Stimulated activated CD8-positive, alpha-beta memory T cell treated with anti-CD3 and anti-CD28 coated beads, Interleukin-15, amount 100 ng/mL, for 1 hour (primary cell): Measurements from ENCODE around the gene ADAMTS18.

Experiments used
- DNase-seq: peaks from one replicate; pipeline ENCODE4 v3.0.0-alpha.2; 2020; ENCODE audit warnings: low read depth

The ADAMTS18 gene

DNA sequence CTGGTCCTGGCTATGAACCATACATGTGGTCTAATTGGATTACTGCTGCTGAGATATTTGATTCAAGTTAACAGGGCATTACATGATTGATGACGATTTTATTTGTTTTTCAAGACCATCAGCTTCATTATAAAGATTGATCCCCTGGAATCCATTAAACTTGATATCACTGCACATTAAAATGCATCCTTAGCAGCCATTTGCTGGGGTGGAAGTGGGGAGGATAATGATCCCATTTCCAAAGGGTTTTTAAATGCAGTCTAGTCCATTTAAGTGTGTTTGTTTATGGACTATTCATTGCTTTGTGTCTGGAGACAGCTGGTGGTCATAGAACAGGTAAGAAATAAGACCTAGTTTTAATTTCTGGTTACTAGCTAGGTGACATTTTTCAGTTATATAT is 40.9 kb downstream of the ADAMTS18 start:
- no peak for DNase-seq

GRCh38 chr16:77387815-77388209 is 47.0 kb downstream of the ADAMTS18 start:
- no peak for DNase-seq

DNA sequence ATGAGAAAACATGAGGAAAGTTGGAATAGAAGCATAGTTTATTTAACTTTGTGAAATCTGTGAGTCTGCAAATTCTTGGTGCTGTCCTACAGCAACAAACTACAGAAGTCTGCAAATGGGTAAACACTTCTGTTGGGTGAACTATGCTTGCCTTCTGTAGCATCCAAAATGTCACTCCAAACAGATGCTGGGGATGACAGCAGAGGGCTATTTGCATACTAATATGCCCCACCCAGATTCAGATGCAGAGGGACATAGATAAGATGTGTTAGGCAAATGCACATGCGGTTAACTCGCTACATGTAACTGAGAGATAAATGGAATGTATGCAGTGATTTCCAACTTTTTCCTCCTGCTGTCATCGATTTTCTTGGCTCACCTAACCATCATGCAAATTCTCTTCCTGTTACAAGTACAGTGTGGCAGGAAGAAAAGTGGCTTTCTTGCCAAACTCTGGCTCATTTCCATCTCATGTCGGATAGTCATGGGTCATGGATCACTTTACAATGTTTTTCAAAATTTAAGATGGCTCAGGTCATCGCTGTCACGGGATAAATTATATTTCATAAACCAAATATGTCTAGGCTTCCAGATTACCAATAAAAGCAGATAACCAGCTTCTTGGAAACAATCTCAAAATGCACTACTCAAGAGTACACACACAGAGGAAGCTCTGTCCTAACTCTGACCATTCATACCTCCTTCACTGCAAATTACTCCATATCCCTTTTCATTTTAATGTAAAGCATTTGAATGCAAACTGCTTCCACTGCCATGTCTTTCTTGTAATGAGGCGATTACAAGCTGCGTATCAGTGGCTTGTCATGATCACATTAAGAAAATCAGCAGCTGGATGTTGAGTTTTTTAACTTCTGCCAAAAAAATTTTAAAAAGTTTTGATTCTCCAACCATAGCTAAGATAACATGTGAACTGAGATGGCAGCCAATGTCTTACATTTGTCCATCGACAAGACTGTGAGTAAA is 47.7 kb downstream of the ADAMTS18 start:
- DNase-seq: no peak

- no peak for DNase-seq
These were observed 49.4 kb downstream of the ADAMTS18 start for GRCh38 chr16:77385481-77385880.

DNA sequence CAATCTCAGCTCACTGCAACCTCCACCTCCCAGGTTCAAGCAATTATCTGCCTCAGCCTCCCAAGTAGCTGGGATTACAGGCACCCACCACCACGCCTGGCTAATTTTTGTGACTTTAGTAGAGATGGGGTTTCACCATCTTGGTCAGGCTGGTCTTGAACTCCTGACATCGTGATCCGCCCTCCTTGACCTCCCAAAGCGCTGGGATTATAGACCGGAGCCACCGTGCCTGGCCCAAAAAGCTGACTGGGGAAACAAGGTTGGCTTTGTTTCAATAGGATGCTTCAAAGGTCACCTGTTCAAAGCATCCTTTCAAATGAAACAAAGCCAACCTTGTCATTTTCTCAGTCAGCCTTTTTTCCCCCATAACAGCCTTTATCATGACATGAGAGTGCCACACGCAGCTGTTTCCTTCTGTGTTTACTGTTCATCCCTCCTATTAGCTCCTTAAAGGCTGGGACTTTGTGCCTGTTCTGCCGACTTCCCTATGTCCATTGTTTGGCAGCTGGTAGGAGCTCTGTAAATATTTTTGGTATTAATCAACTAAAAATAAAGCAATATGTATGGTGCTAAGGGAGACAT is 51.1 kb downstream of the ADAMTS18 start:
- no peak for DNase-seq

- DNase-seq: no peak
These were observed 58.5 kb downstream of the ADAMTS18 start for GRCh38 chr16:77376358-77376757.

DNA sequence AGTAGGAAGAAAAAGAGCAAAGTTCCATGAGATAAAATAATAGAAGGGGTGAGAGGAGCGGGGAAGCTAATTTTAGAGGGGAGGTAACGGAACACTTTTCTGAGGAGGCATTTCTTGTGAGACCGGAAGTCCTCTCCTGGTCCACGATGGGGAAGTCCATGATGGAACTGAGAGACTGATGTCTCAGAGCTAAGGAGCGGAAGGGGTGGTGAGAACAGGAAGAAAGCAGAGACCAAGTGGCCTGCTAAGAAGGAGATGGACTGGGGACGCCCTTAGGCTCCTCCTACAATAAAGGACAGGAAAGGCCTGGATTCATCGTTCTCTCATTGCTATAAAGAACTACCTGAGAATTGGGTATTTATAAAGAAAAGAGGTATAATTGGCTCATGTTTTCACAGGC is 59.4 kb downstream of the ADAMTS18 start:
- DNase-seq: no peak

DNA sequence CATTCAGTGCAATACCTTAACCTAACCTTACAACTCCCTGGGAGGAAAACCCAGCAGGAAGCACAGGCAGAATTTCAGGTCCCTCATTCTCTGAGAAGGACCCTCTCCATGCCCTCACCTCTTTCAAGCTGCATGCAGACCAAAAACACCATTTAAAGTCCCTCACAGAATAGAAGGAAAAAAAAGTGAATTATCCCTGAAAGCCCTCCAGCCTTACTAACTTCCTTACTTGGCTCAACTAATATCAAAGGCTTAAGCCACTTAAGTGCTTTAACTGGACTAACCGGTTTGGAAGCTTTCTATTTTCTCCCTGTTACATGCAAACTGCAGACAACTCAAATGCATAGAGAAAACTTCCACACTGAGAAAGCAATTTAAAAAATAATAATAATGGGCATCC is 60.5 kb downstream of the ADAMTS18 start:
- DNase-seq: no peak

GRCh38 chr16:77373726-77374125 is 61.1 kb downstream of the ADAMTS18 start:
- no peak for DNase-seq

- DNase-seq: no peak
These were observed 70.1 kb downstream of the ADAMTS18 start for GRCh38 chr16:77364770-77365169.

GRCh38 chr16:77359065-77359502 is 75.8 kb downstream of the ADAMTS18 start:
- DNase-seq: no peak

DNA sequence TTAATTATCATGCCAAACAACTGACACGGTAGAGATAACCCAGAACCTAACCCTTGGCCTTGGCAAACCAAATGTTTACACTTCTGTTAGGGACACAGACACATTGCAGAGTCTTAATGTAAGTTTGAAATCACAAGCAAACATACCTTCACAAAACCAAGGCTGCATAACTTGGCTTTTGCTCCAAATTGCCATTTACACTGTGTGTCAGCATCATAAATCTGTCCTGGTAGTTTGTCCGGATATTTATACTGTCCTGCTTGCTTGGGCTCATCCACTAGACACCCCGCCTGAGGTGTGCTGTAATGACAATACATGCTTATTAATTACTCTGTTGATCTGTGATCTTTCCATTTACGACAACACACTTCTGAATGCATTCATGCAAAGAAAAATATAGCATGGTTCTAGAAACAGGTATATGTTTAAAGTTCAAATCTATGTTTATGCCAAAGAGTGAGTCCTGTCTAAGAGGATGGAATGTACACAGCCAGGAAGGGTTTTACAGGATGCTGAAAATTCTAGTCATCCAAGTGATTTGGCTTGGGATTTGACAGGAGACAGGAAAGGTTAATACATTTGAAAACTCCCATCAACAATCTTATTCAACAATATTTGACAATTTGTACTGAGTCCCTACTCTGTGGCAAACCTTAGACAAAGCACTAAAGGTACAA is 81.1 kb downstream of the ADAMTS18 start:
- no peak for DNase-seq

DNA sequence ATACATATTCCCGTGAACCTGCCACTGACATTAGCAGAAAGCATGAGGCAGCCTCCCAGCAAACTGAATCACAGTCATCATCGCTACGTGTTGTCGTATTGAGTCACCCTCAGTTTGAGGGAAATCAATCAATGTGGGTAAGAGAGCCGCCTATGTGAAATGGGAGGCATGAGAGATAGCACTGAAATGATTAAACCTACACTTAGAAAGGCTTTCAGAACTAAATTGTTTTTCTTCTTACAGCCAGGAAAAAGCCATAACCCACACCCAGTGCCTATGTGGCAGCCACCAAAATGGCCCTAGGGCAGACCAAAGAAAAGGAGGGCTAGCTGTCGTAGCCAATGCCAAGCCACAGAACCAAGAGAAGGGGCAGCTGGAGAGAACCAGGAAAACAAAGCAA is 90.5 kb downstream of the ADAMTS18 start:
- DNase-seq: no peak

DNA sequence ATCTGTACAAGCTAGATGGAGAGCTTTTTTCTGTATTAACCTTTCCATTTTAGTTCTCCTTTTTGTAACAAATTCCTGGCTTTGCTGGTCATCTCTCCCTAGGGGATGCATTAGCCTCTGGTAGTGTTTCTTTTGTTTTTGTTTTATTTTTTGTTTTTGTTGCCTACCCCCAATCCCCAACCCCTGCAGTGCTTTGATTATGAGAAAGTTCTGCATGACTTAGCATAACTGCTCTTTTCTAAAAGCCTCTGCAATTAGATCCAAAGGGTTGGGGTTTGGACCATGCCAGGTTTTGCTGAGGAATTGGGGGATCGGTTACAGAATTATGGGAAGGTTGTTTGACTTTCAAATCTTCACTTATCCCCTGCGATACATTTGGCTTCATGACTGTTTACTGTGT is 98.2 kb downstream of the ADAMTS18 start:
- DNase-seq: no peak

DNA sequence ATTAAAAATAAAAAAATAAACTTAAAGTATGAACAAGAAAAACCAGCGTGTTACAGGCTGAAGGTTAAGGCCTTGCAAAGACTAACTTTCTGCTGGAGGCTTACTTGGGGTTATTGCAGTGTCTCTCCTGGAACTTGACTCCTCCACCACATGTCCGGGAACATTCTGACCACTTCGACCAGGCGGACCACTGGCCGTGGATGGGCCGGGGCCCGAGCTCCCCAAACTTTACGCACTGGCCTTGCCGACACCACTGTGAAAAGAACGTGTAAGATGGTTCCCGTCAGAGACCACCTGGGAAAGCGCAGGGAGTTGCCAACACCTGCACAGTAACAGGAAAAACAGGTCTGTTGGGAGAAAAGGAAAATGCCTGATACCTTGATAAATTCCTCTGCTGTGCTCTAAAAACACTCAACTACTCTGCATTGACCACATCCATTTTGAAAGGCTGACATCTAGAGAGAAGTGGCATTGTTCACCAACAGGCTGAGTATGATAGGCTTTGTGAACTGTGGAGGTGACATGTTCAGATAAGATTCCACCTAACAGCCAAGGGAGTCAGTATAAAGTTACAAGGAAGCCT is 99.1 kb downstream of the ADAMTS18 start:
- no peak for DNase-seq

- no peak for DNase-seq
These were observed 102.0 kb downstream of the ADAMTS18 start for GRCh38 chr16:77332792-77333191.

DNA sequence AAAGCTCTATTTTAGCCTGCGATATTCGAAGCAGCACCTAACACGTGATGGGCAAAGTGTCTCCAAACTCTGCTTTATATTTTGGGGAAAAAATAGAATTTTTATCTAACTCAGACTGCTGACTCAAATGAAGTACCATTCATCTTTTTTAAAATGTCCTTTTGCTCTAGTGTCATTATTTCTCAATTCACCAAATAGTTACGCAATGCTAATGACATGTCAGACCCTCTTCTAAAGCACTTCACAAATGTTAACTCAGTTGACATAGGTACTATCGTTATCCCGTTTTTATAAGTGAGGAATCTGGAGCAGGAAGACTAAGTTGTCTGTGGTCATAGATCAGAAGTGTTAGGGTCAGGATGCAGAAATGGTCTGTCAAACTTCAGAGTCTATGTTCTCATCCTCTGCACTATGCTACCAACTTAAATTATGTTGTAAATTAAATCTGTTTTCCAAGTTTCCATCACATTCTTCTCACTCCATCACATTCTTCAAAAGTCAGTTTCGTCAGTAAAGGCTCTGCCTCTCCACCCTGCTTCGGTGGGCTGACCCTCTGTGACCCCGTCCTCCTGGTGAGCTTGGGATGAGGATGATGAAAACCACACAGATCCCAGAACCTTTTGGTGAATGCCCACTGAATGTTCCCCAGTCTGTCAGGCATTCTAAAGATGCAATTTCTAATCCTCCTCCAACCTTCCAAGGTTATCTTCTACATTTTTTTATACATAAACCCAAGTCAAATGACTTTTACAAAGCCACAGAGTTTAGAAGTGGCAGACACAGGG is 102.8 kb downstream of the ADAMTS18 start:
- DNase-seq: no peak

GRCh38 chr16:77331043-77331442 is 103.8 kb downstream of the ADAMTS18 start:
- DNase-seq: no peak

DNA sequence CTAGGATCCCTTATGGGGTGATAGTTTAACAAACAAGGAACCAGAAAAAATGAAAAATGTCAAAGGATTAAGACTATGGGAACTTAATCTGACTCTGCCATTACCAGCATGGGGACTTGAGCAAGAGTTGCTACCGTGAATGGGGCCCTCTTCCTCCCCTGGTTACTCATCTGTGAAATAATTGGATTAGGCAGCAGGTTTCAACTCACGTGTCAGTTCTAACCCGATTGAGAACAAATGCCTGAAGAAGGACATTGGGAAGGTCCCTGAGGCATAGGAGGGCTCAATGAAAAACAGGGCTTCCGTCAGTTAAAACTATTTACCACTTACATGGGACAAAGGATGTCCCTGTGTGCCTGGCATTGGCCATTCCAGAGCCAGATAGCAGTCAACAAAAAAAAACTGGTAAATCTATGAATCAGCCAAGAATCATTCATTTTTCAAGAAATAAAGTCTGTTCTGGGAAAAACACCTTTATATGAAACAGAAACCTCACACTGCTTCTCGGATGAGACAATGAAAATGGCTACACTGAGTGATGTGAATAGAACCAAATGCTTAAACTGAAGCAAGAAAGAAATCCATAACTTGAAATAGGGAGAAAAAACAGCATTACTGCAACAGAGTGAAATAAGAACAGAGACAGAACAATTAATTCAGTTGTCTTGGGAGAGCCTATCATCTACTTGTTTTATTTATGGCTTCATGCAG is 104.3 kb downstream of the ADAMTS18 start:
- no peak for DNase-seq

DNA sequence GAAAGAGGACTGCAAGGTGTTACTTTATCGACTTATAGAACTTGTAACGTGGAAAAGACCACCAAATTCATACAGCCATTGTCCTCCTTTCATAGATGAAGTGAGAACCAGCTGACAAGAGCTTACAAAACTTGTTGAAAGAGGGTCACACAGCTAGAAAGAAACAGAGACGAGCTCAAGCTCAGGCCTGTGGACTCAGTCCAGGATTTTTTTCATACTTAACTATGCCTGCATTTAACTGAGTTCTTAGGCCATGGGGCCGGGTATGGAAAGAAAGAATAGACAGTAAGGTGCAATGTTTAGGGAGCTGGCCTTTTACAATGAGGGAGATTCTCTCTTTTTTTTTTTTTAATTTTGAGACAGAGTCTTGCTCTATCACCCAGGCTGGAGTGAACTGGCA is 106.1 kb downstream of the ADAMTS18 start:
- DNase-seq: no peak

GRCh38 chr16:77328274-77328673 is 106.6 kb downstream of the ADAMTS18 start:
- no peak for DNase-seq
